ENCODE data around the gene SHMT1.
"Not testable (repeated sequence)": the region's sequence is repeated elsewhere in the genome, so short reads cannot be mapped to it uniquely, and the experiment has no call there.

The SHMT1 gene

DNA sequence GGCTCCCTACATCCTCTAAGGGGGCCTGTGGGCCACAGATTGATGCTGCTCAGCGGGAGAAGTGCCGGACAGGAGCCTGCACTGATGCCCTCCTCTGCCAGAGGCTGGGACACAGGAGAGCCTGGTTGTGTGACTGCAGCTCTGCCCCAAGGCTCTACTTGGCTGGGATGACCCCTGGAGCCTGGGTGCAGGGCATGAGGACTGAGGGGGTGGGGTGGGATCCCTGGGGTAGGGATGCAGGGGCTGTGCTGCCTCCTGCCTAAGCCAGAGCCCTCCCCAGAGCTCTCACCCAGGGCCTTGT, 14.8 kb upstream of the SHMT1 start:
- no peak for DNase-seq (ENCODE audit: low read depth in 2 of 2)

DNA sequence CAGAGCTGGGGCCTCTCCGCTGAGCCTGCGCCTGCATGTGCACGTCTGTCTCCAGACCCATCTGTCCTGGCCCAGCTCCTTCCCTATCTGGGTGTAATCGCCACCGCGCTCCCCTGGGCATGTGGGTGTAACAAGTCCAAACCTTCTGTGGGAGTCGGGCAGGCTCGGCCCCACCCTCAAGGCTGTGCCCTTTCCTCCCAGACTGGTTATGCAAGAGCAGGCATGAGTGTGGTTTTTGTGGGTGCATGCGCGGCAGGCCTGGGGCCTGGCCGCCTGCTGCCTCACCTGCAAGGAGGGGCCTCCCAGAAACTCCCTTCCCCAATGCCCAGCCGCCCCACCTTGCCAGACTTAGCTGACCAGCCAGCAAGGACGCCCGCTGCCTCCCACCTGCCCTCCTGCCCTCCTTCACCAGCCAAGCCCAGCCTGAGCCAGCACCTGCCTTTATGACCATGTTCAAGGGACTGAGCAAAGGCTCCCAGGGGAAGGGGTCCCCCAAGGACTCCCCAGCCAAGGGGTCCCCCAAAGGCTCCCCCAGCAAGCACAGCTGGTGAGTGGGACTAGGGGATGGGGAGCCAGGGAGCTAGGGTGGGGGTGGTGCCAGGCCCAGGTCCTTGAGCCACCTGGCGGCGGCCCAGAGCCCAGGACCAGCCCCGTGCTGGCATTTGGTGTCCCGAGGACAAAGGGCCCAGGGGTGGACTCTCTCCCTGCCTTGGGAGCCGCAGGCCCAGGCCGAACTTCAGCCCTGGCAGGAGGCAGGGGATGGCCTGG, 14.3 kb upstream of the SHMT1 start, which contains the start of gene EVPLL:
EVPLL (plus strand) TSS at position 342 of the 768 bp plus-strand sequence. CDS start 3,160 bp downstream, outside the sequence.
- no peak for DNase-seq (ENCODE audit: low read depth in 2 of 2)

DNA sequence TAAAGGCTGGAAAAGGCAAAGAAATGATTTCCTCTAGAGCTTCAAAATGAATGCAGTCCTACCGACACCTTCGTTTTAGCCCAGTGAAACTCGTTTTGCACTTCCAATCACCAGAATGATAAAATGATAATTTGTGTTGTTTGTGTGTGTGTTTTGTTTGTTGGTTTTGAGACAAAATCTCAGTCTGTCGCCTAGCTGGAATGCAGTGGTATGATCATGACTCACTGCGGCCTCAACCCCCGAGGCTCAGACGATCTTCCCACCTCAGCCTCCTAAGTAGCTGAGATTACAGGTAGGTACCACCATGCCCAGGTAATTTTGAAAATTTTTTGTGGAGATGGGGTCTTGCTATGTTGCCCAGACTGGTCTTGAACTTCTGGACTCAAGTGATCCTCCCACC, 10.9 kb upstream of the SHMT1 start:
- no peak for DNase-seq (ENCODE audit: low read depth in 2 of 2)

DNA sequence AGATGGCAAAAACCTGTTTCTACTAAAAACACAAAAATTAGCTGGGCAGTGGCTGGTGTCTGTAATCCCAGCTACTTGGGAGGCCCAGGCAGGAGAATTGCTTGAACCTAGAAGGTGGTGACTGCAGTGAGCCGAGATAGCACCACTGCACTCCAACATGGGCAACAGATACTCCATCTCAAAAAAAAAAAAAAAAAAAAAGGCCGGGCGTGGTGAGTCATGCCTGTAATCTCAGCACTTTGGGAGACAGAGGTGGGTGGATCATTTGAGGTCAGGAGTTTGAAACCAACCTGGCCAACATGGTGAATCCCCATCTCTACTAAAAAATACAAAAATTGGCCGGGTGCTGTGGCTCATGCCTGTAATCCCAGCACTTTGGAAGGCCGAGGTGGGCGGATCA, 9.8 kb upstream of the SHMT1 start:
- DNase-seq (ENCODE audit: low read depth in 2 of 2) = not testable (repeated sequence)

DNA sequence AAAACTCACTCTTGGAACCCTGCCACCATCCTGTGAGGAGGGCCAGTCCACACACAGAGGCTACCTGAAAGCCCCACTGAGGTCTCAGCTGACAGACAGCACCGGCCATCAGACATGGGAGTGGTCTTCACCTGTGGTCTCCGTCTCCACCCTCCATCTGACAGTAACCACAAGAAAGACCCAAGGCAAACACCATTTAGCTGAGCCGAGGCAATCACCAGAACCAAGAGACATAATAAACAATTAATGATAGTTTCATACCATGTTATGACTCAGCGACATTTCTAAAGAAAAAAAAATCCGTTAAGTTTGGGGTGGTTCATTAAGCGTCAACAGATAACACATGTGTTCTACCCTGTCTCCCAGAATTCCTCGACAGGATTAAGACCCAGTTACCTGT, 8.1 kb upstream of the SHMT1 start:
- DNase-seq (ENCODE audit: low read depth in 2 of 2) = no peak

DNA sequence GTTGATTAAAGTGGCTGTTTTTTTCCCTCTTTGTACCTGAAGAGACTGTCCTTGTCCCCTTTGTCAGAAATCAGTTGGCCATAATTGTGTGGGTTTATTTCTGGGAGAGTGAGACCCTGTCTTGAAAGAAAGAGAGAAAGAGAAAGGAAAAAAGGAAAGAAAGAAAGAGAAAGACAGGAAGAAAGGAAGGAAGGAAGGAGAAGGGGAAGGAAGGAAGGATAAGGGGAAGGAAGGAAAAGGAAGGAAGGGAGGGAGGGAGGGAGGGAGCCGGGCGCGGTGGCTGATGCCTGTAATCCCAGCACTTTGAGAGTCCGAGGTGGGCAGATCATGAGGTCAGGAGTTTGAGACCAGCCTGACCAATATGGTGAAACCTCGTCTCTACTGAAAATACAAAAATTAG, 7.4 kb upstream of the SHMT1 start:
- DNase-seq (ENCODE audit: low read depth in 2 of 2) = no peak

DNA sequence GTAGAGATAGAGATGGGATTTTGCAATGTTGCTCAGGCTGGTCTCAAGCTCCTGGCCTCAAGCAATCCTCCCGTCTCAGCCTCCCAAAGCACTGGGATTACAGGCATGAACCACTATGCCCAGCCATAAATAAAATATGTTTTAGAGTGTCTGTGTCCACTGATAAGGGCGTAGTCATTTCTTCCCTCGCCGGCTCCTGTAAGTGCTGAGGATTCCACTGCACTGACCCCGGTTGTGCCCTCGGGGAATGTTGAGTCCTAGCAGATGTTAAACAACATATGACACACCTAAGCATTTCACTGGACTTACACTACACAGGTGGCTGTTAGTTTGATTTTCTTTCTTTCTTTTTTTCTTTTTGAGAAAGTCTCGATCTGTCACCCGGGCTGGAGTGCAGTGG, 5.6 kb upstream of the SHMT1 start:
- DNase-seq (ENCODE audit: low read depth in 2 of 2) = no peak

DNA sequence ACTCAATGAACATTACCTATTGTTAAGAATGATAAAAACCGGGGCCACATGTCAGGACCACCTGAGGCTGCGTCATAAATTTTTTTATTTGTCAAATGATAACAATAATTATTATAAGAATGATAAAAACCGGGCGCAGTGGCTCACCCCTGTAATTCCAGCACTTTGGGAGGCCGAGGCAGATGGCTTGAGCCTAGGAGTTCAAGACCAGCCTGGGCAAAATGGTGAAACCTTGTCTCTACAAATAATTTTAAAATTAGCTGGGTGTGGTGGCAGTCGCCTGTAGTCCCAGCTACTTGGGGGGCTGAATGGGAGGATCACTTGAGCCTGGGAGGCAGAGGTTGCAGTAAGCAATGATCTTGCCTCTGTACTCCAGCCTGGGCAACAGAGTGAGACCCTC, 816 bp upstream of the SHMT1 start:
- no peak for DNase-seq (ENCODE audit: low read depth in 2 of 2)

DNA sequence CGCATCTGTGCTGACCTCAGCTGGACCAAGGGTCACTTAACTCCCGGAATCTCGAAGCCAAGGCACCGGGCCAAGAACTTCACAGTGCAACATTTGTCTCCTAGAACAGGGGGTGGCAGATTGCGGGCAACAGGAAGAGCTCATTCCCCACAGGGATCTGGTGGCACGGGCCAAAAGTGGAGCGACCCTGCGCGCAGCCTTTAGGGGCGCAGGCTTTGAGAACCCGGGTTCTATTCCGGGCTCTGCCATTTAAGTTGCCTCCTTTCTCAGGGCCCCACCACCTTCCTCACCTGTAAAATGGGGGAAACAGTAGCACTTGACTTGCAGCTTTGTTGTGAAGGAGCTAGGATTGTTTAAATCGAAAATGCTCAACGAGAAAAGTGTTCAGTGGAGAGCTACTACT, 651 bp downstream of the SHMT1 start:
- DNase-seq (ENCODE audit: low read depth in 2 of 2) = no peak

DNA sequence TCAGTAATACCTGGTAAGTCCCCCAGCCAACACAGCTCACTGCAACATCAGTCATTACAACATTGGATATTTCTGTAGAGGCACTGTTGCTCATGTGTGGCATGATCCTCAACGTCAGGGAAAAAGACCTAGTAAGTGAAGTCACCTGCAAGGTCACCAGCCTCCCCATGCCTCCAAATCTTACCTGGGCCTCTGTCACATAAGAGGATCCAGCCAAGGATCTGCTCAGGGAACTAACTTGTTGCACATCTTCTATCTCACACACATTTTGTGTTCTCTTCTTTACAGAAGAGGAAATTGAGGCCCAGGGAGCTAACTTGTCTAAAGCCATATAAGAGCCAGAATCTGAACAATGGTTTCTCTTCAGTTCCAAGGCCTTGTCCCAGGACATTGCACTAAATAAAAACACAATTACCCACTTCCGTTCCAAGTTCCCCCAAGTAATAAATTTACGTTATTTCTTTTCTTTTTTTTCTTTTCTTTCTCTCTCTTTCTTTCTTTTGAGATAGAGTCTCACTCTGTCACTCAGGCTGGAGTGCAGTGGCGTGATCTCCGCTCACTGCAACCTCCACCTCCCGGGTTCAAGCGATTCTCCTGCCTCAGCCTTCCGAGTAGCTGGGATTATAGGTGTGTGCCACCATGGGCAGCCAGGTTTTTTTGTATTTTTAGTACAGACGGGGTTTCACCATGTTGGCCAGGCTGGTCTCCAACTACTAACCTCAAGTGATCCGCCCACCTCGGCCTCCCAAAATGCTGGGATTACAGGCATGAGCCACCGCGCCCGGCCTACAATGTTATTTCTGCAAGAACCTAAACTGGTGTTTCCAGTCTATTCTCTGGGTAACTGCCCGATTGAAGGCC, 1.3 kb downstream of the SHMT1 start:
- no peak for DNase-seq (ENCODE audit: low read depth in 2 of 2)

DNA sequence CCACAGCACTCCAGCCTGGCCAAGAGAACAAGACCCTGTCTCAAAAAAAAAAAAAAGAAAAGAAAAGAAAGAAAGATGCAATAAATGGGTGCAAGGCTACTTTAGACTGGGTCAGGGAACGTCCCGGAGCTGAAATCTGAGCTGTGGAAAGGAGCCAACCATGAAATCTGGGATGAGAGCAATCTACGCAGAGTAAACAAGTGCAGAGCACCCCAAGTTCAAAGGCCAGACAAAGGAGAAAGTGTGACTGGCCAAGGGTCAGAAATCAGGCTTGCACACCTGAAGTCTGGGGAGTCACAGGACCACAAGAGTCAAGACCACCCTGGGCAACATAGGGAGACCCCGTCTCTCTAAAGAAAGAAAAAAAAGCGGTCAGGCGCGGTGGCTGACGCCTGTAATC, 2.8 kb downstream of the SHMT1 start:
- DNase-seq (ENCODE audit: low read depth in 2 of 2) = no peak

DNA sequence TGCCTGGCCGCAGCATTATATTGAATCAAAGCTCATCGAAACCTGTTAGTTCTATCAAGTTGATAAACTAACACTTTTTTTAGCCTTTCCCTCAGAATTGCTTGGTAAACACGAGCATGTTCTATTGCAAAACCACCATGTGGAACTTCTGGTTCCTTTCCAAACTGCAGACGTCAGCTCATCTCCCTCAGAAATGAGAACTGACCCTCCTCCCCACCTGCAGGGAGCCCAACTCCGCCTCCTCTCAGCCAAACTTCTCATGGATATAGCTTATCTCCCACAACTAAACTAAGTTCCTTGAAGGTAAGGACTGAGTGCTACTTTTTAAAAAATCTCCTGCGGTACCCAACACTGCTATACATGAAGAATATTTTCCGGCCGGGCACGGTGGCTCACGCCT, 6.7 kb downstream of the SHMT1 start:
- DNase-seq (ENCODE audit: low read depth in 2 of 2) = no peak

DNA sequence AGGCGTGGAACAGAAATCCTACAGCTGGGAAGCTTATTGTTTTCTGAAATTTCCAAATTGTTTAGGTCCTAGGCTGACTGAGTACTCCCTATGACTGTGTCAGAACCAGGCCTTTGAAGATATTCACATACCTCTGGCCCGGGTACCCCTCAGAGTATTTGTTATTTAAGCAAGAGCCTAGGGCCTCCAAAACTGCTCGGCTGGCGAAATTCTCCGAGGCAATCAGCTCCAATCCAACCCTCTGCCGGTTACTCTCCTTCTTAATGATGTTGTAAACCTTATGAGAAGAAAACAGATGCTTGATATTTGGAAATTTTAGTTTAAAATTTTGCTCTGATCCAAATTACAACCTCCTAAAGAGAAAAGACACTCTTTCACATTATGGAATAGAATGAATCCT, 9.8 kb downstream of the SHMT1 start:
- DNase-seq (ENCODE audit: low read depth in 2 of 2) = no peak

DNA sequence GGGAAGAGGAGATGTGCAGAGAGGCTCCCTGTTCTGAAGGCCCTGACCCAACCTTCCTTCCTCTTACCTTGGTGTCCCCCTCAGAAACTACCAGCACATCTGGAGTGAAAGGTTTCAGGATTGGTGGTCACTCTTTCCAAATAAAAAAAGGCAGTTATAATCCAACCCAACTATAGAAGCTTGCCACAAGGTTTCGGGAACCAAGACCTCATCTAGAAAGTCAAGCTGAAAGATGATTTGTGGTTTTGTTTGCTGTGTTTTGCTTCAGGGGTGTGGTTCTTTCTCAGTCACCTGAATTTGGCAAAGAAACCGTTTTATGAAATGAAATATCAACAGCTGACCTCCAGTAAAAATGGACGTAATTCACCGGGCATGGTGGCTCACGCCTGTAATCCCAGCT, 19.3 kb downstream of the SHMT1 start:
- no peak for DNase-seq (ENCODE audit: low read depth in 2 of 2)

DNA sequence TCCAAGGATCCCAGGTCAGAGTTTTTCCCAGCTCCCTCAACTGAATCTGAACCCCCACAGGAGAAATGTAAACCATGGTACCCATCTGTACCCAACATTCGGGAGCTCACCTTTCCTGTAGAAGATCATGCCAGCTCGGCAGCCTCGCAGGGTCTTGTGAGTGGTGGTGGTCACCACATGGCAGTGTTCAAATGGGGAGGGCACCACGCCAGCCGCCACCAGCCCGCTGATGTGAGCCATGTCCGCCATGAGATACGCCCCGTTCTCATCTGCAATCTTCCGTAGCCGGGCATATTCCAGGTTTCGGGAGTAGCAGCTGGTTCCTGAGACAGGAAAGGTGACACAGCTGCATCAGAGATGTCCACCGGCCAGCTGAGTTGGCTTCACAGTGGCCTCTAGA, 23.4 kb downstream of the SHMT1 start:
- no peak for DNase-seq (ENCODE audit: low read depth in 2 of 2)

DNA sequence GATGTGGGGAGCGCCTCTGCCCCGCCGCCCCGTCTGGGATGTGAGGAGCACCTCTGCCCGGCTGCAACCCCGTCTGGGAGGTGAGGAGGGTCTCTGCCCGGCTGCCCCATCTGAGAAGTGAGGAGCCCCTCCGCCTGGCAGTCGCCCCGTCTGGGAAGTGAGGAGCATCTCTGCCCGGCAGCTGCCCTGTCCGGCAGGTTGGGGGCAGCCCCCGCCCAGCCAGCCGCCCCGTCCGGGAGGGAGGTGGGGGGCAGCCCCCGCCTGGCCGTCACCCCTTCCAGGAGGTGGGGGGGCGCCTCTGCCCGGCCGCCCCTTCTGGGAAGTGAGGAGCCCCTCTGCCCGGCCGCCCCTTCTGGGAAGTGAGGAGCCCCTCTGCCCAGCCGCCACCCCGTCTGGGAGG, 25.2 kb downstream of the SHMT1 start:
- DNase-seq (ENCODE audit: low read depth in 2 of 2) = not testable (repeated sequence)

DNA sequence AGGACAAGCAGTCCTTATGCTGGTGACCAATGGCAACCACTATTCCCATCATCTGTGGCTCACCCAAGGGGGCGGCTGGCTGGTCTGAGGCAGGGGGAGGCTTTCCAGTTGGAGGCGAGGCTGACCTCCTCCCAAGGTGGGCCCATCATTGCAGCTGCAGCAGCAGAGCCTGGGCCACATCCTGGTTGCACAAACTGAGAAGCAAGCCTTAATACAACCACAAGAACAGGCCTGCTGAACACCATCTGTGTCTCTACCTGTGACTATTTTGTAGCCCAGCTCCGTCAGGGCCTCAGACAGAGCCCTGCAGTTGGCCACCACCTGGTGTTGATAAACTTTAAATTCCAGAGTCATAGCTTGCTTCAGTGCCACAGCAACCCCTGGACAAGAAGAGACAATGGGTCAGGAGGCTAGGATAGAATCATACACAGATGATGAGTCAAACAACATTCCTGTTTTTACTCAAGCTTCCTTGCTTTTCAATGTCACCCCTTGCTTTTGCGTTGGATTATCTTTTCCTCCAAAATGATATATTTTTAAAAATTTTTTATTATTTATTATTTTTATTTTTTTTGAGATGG, 30.4 kb downstream of the SHMT1 start:
- no peak for DNase-seq (ENCODE audit: low read depth in 2 of 2)

DNA sequence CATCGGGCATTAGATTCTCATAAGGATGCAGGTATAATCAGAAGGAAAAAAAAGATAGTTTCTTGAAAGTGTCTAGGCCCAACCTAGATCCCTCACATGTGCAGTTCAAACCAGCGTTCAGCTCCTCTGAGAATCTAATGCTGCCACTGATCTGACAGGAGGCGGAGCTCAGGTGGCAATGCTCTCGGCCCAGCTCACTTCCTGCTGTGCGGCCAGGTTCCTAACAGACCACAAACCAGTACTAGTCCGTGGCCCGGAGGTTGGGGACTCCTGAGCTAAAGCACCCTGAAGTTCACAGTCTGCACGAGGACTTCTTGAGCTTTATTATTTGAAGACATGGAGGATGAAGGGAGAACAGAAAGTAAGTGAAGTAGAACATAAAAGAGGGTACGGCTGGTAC, 31.5 kb downstream of the SHMT1 start:
- DNase-seq (ENCODE audit: low read depth in 2 of 2) = no peak

DNA sequence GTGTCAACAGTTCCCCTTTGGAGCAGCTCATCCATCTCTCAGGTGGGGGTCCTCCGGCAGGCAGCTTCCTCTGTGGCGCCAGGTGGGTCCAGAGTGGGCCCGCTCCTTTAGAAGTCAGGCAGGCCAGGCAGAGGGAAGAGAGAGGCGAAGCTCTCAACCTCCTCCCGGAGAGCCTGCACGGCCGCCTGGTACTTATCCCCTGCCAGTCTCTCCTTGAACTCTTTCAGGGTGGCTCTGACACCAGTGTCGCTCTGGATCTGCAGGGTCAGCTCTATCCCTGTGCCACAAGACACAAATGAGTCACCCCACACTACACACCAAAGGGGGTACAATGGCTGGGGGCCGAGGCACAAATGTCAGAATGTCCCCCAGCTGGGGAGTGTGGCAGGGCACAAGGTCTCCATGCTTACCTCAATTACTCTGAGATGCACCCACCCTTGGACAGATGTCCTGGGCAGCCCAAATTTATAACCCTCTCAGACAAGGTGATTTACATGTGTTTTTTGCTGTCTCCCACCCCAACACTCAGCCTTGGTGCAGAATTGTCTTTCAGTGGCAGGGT, 34.6 kb downstream of the SHMT1 start:
- no peak for DNase-seq (ENCODE audit: low read depth in 2 of 2)

DNA sequence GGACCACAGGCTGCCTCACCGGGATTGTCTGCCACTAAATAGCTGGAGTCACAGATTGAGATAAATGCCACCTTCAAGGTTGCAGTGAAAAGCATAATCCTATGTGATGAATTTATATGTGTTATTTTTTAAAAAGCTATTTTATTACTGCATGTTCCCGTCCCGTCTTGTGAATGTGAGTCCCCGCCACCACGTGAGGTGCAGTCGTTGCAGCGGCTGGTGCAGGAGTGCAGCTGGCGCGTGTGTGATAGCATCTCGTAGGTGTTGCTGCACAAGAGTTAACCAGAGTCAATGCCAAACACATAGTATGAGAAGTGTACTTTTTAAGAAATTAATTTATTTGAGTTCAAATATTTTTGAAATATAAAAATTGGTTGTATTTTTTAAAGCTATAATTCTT, 35.8 kb downstream of the SHMT1 start:
- DNase-seq (ENCODE audit: low read depth in 2 of 2) = no peak

DNA sequence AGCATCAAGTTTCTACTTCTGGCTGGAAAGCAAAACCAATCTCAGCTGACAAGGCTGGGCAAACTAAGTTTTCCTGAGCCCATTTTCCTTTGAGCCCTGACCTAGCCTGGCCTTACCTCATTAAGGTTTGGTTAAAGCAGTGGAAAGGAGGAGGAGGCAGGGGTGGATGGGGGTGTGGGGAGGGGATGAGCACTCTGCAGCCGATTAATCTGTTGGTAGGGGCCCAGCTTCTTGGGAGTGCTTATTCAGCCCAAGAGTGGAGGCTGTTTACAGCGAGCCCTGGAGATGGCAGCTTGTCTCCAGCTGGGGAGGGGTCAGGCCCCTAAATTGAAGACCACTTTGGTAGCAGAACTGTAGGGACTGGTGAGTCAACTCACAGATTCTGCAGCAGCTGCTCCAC, 36.3 kb downstream of the SHMT1 start:
- no peak for DNase-seq (ENCODE audit: low read depth in 2 of 2)

DNA sequence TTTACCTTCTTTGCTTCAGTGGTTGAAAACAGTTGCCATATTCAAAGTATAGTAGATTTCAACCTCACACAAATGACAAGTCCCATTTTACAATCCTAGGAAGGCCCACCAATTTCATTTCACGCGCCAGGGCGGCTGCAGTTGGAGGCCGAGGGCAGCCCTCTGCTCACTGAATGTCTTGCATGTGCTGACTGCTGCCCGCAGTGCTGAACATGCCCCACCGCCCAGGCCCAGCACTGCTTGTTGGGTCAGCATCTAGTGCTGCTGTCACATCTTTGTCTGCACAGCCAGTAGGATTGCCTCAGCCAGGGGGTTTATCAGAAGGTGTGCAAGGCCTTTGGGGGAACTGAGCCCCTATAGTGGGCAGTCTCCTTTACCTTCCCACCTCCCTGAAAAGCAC, 36.8 kb downstream of the SHMT1 start:
- DNase-seq (ENCODE audit: low read depth in 2 of 2) = no peak

DNA sequence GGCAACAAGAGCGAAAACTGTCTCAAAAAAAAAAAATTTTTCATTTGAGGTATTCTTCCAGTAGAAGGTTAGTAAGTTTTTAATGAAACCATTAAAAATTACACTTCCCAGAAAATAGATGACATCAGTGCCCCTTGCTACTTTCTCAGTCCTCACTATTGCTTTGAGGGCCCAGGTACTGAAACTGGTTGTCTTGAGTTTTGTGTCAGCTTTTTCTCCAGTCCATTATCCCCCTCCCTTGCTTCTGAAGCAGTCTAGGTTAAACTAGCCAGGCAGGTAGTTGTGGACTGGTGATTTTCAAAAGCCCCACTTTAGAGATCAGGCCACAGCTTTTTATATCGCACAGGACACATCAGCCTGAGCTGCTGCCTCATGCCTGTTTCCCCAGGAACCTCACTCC, 37.3 kb downstream of the SHMT1 start:
- no peak for DNase-seq (ENCODE audit: low read depth in 2 of 2)

Measured in stimulated activated CD8-positive, alpha-beta memory T cell treated with anti-CD3 and anti-CD28 coated beads, Interleukin-2, amount 100 ng/mL, for 48 hours (primary cell).